GM21515 (cell line): ENCODE results near the gene GLP2R.

Source experiments
- ATAC-seq: cut with Tn5 transposase; IDR thresholded peaks from one replicate; pipeline ENCODE4 v1.9.1; 2021; ENCODE audit not compliant: unreplicated experiment

GLP2R gene

GRCh38 chr17:9845306-9845705, 19.6 kb downstream of the GLP2R start:
- no peak for ATAC-seq

GRCh38 chr17:9850151-9850550, 24.4 kb downstream of the GLP2R start:
- ATAC-seq: no peak

GRCh38 chr17:9854255-9854654, 28.5 kb downstream of the GLP2R start:
- ATAC-seq: no peak

- no peak for ATAC-seq
These were observed 29.3 kb downstream of the GLP2R start for GRCh38 chr17:9855036-9855435.

- ATAC-seq: no peak
These were observed 34.1 kb downstream of the GLP2R start for GRCh38 chr17:9859781-9860180.

GRCh38 chr17:9860851-9861250, 35.1 kb downstream of the GLP2R start:
- ATAC-seq: no peak

GRCh38 chr17:9862220-9862619, 36.5 kb downstream of the GLP2R start:
- no peak for ATAC-seq

GRCh38 chr17:9862949-9863348, 37.2 kb downstream of the GLP2R start:
- no peak for ATAC-seq

- ATAC-seq: no peak
These were observed 39.9 kb downstream of the GLP2R start for GRCh38 chr17:9865586-9865985.

GRCh38 chr17:9868552-9868951, 42.8 kb downstream of the GLP2R start:
- no peak for ATAC-seq

GRCh38 chr17:9872852-9873251, 47.1 kb downstream of the GLP2R start:
- no peak for ATAC-seq

- no peak for ATAC-seq
These were observed 49.0 kb downstream of the GLP2R start for GRCh38 chr17:9874722-9875121.

GRCh38 chr17:9875441-9875840, 49.7 kb downstream of the GLP2R start:
- no peak for ATAC-seq

- ATAC-seq: no peak
These were observed 52.6 kb downstream of the GLP2R start for GRCh38 chr17:9878356-9878755.

GRCh38 chr17:9878786-9879525, 53.2 kb downstream of the GLP2R start:
- ATAC-seq: no peak

GRCh38 chr17:9880582-9880999, 54.9 kb downstream of the GLP2R start:
- no peak for ATAC-seq

GRCh38 chr17:9883451-9883850, 57.7 kb downstream of the GLP2R start:
- no peak for ATAC-seq

- ATAC-seq: no peak
These were observed 60.6 kb downstream of the GLP2R start for GRCh38 chr17:9886141-9886930.

GRCh38 chr17:9887508-9887907, 61.8 kb downstream of the GLP2R start:
- no peak for ATAC-seq

- ATAC-seq: no peak
These were observed 64.4 kb downstream of the GLP2R start for GRCh38 chr17:9890124-9890523.

GRCh38 chr17:9893411-9894012, 67.8 kb downstream of the GLP2R start:
- ATAC-seq: no peak

- ATAC-seq: no peak
These were observed 68.5 kb downstream of the GLP2R start for GRCh38 chr17:9894231-9894630.
